SK-MEL-5 (cell line): ENCODE measurements around the gene DHTKD1. TPM values are rescaled to one million over a fixed set of nuclear protein-coding genes. Genes with fewer than 3 reads are reported as not detected.
A peak's percentile ranks its signal among the peaks of the same experiment; 100 is the strongest.
"Not testable (repeated sequence)": the region's sequence is repeated elsewhere in the genome, so short reads cannot be mapped to it uniquely, and the experiment has no call there.

Source experiments
- DNase-seq: peaks from one replicate; pipeline ENCODE4 v3.0.0-alpha.2; 2016; ENCODE audit warnings: low read depth, low spot score
- in situ Hi-C: cut with HindIII; loops from 2 replicates; pipeline ENCODE4 v1.10.0; 2016; ENCODE audit warnings: low sequenced_read_pairs, high pct_unique_total_duplicates, low pct_unique_long_range_greater_than_20kb
- total RNA-seq: library from RNA; depleted of rRNA; stranded (reverse); fragments of >200 nt; shearing (Covaris generic); gene quantifications from 2 replicates; pipeline ENCODE4 v1.2.3, GENCODE V29; 2014

Gene DHTKD1
- total RNA-seq, 1 experiment from 2014 or later: 17.8 TPM

GRCh38 chr10:12056748-12057147, 12.0 kb upstream of the DHTKD1 start:
- in situ Hi-C loops: no loop called here
- DNase-seq: peak; percentile 15

DNA sequence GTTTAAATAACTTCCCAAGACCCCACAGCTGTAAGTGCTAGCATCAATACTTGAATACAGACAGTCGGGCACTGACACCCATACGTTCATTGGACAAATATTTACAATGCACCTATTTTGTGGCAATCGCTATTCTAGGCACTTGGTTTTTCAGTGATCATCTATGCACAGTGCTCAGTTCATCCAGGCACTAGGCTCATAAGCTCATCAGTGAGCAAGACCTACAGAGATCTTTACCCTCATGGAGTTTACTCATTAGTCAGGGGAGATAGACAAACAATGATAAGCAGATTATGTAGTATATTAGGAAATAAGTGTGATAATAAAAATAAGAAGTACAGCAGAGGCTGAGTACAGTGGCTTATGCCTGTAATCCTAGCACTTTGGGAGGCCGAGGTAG, 7.6 kb upstream of the DHTKD1 start:
- no peak for DNase-seq

GRCh38 chr10:12062754-12063482, 5.8 kb upstream of the DHTKD1 start:
- in situ Hi-C loops: no loop called here
- DNase-seq: no peak

More for the DNA sequence above, 7.6 kb upstream of the DHTKD1 start:
- in situ Hi-C loops: no loop called here

GRCh38 chr10:12063483-12063818, 5.3 kb upstream of the DHTKD1 start:
- in situ Hi-C loops: no loop called here
- DNase-seq: no peak

DNA sequence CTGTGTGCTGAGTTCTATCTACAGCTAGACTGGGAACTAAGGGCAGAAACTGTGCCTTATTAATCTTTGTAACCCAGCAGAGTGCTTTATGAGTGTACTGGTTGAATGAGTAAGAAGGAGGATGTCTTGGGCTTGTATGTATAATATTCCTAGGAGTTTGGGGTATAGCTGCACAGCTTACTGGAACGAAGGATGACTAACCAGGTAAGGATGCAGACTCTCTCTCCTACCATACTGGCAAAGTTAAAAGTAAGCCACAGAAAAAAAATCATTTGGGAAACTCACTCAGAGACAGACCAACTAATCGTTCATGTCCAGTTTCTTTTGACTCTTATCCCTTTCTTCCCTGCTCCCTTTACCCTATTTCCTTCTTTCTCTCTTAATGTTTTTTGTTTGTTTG, 1.4 kb upstream of the DHTKD1 start:
- in situ Hi-C loops: no loop called here
- DNase-seq: no peak

- in situ Hi-C loops, DNase-seq: not testable (repeated sequence)
Measured at GRCh38 chr10:12071441-12071840, 2.7 kb downstream of the DHTKD1 start.

DNA sequence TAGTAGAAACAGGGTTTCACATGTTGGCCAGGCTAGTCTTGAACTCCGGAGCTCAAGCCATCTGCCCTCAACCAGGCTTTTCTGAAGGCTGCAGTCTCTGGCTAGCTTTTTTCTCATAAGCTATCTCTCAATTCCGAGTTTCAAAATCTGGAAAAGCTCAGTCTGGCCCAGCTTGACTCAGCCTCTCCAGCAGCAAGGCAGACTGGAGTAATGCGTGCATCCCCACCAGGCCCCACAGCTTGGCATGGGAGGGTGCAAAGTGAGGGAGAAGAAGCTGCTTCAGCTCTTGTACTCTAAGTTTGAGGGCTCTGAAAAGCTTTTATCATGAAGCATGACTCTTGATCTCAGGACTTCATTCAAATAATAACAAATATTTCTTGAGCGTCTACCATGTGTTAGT, 4.8 kb downstream of the DHTKD1 start:
- no peak for DNase-seq
- in situ Hi-C loops: no loop called here

- no peak for DNase-seq
- in situ Hi-C loops: no loop called here
Measured at GRCh38 chr10:12077580-12078180, 8.9 kb downstream of the DHTKD1 start.

DNA sequence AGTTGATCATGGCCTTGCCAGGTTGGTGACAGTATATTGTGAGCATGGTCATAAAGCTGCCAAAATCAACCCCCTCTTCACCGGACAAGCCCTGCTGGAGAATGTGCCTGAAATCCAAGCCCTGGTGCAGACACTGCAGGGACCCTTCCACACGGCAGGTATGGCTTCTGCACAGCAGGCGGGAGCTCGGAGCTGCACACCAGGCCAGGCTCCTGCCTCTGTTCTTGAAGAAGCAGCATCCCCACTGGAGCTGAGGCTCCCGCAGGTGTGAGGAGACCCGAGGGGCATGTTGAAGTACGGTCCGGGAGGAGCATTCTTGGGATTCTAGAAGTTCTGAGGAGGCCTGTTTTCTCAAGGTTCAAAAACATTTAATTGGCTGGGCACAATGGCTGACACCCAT, 12.7 kb downstream of the DHTKD1 start:
- in situ Hi-C loops: no loop called here

DNA sequence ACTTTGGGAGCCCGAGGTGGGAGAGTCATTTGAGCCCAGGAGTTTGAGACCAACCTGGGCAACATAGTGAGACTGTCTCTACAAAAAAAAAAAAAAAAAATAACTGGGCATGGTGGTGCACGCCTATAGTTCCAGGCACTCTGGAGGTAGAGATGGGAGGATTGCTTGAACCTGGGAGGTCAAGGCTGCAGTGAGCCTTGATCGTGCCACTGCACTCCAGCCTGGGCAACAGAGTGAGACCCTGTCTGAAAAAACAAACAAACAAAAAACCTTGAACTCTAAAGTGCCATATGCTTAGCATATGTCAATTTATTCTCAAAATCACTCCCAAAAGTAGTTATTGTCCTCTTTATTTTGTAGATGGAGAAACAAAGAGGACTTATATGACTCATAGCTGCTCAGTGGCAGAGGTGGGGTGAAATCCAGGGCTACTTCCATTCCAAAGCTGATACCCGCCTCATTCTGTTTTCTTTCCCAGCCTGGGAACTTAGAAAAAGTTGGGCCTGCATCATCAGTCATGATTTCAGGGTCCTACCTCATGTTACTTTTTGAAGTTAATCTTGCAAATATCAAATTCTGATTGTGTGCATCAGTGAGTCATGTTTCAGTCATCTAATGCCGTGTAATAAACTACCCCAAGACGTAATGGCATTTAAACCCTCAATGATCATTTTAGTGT, 13.3 kb downstream of the DHTKD1 start:
- no peak for DNase-seq
- in situ Hi-C loops: no loop called here

More for the DNA sequence above, 12.7 kb downstream of the DHTKD1 start:
- no peak for DNase-seq

GRCh38 chr10:12088919-12089318, 20.2 kb downstream of the DHTKD1 start:
- no peak for DNase-seq
- in situ Hi-C loops: no loop called here

GRCh38 chr10:12091421-12091820, 22.7 kb downstream of the DHTKD1 start:
- no peak for DNase-seq
- in situ Hi-C loops: no loop called here

GRCh38 chr10:12097361-12097760, 28.6 kb downstream of the DHTKD1 start:
- in situ Hi-C loops, DNase-seq: not testable (repeated sequence)

DNA sequence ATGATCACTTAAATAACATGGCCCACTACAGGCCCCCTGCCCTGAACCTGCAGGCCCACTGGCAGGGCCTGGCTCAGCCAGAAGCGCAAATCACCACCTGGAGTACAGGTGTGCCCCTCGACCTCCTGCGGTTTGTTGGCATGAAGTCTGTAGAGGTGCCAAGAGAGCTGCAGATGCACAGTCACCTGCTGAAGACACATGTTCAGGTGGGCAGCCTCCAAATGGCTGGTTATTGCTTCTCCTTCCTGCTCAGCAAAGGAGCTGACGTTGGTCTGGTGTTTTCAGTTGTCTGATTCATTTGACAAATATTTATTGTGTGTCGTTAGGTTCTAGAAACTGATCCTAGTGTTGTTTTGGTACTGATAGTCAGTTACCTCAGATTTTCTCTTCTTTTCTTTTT, 29.0 kb downstream of the DHTKD1 start:
- no peak for DNase-seq
- in situ Hi-C loops: no loop called here

DNA sequence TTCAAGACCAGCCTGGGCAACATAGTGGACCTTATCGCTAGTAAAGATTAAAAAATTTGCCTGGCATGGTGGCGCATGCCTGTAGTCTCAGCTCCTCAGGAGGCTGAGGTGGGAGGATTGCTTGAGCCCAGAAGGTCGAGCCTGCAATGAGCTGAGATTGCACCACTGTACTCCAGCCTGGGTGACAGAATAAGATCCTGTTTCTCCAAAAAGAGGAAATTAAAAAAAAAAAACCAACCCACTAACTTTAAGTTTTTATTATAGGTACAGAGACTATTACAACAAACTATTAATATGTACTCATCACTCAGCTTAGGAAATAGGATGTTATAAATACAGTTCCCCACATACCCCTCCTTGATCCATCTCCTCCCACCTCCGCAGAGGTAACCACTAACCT, 30.2 kb downstream of the DHTKD1 start:
- no peak for DNase-seq
- in situ Hi-C loops: no loop called here

DNA sequence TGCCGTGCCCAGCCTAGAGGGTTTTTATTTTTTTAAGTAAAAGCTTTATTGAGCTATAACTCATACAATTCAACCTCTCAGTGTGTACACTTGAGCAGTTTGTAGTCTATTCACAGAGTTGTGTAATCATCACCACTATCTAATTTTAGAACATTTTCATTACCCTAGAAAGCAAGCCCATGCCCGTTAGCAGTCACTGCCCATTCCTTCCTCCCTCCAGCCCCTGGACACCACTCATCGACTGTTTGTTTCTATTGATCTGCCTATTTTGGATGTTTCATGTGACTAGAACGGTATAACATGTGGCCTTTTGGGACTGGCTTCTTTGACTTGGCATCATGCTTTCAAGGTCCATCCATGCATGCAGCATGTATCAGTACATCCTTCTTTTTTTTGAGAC, 35.0 kb downstream of the DHTKD1 start:
- DNase-seq: no peak
- in situ Hi-C loops: no loop called here

GRCh38 chr10:12107781-12108180, 39.0 kb downstream of the DHTKD1 start:
- in situ Hi-C loops: no loop called here

DNA sequence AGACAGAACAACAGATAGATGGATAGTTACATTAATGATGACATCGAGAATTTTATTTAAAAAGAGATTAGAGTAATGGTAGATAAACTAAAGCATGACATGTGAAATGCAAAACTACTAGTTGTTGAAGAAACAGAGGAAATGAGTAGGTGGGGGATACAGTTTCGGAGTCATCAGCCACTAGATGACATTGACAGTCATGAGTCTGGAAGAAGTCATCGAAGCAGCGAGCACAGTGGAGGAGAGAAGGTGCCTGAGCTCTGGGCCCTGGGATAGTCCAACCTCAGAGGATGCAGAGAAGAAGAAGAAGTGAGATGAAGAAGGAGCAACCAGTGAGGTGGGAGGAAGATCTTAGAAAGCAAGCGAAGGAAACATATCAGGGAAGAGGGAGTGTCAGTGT, 40.5 kb downstream of the DHTKD1 start:
- DNase-seq: no peak

More at GRCh38 chr10:12107781-12108180, 39.0 kb downstream of the DHTKD1 start:
- no peak for DNase-seq

GRCh38 chr10:12111528-12111927, 42.8 kb downstream of the DHTKD1 start:
- in situ Hi-C loops: no loop called here
- no peak for DNase-seq

More for the DNA sequence above, 40.5 kb downstream of the DHTKD1 start:
- in situ Hi-C loops: no loop called here
